NOMO-1 treated with DMSO at 0.1 percent for 48 hours (cell line): Measurements from ENCODE around the gene HSFY2.
"Not testable (repeated sequence)": the region's sequence is repeated elsewhere in the genome, so short reads cannot be mapped to it uniquely, and the experiment has no call there.

ENCODE experiments used
- DNase-seq: peaks from one replicate; lab custom pipeline; 2025; ENCODE audit not compliant: unreplicated experiment; lab: John Stamatoyannopoulos, UW

The HSFY2 gene, protein sequence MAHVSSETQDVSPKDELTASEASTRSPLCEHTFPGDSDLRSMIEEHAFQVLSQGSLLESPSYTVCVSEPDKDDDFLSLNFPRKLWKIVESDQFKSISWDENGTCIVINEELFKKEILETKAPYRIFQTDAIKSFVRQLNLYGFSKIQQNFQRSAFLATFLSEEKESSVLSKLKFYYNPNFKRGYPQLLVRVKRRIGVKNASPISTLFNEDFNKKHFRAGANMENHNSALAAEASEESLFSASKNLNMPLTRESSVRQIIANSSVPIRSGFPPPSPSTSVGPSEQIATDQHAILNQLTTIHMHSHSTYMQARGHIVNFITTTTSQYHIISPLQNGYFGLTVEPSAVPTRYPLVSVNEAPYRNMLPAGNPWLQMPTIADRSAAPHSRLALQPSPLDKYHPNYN

GRCh38 chrY:18773635-18774034 lies at the start of gene HSFY2:
HSFY2 (minus strand) TSS chrY:18773735; CDS start chrY:18773618, 117 bp downstream.
- DNase-seq = not testable (repeated sequence)

GRCh38 chrY:18815751-18816150 lies 42.2 kb upstream of the HSFY2 start:
- not testable (repeated sequence) for DNase-seq

DNA sequence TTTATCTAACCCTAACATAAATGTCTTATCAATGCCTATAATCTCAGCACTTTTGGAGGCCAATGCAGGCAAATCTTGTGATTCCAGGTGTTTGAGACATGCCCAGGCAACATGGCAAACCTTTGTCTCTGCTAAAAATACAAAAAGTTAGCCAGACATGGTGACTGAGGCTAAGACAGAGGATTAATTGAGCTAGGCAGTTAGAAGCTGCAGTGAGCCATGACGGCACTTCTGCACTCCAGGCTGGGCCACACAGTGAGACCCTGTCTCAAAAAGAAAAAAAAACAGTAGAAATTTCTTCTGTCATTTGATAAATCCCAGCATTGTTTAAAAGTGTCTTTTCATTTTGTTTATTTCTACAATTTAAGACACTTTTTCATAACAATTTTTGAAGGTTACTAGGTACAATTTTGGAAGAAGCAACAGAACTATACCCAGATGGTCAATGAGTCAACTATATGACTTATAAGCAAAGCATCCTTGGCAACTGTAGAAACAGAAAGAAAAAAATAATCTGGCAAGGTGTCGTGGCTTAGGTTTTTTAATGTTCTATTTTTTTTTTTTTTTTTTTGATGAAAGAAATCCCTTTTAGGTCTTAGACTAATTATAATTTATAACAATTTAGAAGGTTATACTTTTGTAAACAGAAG lies 15.3 kb upstream of the HSFY2 start:
- not testable (repeated sequence) for DNase-seq

GRCh38 chrY:18754077-18754476 lies 19.5 kb downstream of the HSFY2 start:
- not testable (repeated sequence) for DNase-seq

GRCh38 chrY:18753133-18753815 lies 20.3 kb downstream of the HSFY2 start:
- DNase-seq = not testable (repeated sequence)

DNA sequence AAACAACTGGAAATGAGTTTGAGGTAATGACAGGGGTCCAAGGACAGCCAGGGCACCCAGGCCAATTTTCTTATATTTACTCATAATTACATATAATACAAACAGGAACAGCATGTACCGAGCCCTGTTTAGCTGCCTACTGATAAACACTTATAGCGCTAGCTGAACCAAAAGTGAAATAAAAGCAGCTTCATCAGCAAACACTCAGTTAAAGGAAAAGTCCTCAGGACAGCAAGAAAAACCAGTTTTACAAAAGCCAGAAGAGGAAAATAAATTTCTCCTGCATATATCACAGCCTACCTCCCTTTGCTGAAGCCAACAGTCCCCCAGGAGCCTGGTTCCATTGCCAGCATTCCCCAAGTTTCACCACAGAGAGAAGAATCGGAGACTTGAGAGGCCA lies 49.8 kb downstream of the HSFY2 start:
- DNase-seq = not testable (repeated sequence)
